ENCODE results near the gene PARP15.

DNA sequence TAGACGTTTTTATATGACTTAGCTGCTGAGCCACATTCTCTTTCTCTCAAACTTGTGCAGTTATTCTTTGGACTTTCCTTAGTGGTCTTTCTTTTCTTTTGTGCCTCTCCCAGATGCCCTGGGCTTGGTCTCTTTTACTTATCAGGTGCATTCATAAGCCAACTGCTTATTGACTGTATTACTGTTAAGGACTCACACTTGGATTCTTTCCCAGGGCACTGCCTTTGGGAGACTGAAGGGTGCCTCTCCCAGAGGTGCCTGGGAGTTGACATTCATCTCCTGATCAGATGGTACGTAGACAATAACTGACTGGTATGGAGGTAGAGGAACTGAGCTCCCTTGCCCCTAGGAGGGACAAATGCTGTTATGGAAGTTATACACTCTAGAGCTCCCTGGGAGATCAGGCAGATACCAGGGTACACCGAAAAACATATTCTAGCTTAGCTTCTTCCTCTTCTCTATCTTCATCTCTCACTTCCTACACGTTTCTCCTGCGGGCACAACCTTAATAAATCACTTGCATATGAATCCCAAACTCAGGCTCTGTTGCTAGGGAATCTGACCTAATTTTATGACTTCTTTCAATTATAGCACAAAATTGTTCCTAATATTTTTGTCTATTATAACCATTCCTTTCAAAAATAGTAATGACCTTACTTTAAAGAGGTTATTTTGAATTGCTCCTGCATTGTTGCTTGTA lies 24.7 kb downstream of the PARP15 start:
- no peak for TF ChIP-seq POLR2A (IDR thresholded peaks at IDR 0.05)
- TF ChIP-seq, protein P1, sequence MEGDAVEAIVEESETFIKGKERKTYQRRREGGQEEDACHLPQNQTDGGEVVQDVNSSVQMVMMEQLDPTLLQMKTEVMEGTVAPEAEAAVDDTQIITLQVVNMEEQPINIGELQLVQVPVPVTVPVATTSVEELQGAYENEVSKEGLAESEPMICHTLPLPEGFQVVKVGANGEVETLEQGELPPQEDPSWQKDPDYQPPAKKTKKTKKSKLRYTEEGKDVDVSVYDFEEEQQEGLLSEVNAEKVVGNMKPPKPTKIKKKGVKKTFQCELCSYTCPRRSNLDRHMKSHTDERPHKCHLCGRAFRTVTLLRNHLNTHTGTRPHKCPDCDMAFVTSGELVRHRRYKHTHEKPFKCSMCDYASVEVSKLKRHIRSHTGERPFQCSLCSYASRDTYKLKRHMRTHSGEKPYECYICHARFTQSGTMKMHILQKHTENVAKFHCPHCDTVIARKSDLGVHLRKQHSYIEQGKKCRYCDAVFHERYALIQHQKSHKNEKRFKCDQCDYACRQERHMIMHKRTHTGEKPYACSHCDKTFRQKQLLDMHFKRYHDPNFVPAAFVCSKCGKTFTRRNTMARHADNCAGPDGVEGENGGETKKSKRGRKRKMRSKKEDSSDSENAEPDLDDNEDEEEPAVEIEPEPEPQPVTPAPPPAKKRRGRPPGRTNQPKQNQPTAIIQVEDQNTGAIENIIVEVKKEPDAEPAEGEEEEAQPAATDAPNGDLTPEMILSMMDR (IDR thresholded peaks at IDR 0.05): no peak
- no peak for TF ChIP-seq POLR2AphosphoS5 (IDR thresholded peaks at IDR 0.05)
- no peak for TF ChIP-seq EP300 (IDR thresholded peaks at IDR 0.05)
